ENCODE measurements around the gene CACFD1.

GRCh38 chr9:133456409-133456808, 3.4 kb upstream of the CACFD1 start:
- TF ChIP-seq, protein P1, sequence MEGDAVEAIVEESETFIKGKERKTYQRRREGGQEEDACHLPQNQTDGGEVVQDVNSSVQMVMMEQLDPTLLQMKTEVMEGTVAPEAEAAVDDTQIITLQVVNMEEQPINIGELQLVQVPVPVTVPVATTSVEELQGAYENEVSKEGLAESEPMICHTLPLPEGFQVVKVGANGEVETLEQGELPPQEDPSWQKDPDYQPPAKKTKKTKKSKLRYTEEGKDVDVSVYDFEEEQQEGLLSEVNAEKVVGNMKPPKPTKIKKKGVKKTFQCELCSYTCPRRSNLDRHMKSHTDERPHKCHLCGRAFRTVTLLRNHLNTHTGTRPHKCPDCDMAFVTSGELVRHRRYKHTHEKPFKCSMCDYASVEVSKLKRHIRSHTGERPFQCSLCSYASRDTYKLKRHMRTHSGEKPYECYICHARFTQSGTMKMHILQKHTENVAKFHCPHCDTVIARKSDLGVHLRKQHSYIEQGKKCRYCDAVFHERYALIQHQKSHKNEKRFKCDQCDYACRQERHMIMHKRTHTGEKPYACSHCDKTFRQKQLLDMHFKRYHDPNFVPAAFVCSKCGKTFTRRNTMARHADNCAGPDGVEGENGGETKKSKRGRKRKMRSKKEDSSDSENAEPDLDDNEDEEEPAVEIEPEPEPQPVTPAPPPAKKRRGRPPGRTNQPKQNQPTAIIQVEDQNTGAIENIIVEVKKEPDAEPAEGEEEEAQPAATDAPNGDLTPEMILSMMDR (IDR thresholded peaks at IDR 0.05), result no peak
- no peak for TF ChIP-seq POLR2A (IDR thresholded peaks at IDR 0.05)

Measured in adrenal gland (tissue), 5 donors.